K562 (cell line): Measurements from ENCODE around the gene IL37. TPM values are rescaled to one million over a fixed set of nuclear protein-coding genes. Genes with fewer than 3 reads are reported as not detected.
A peak's percentile ranks its signal among the peaks of the same experiment; 100 is the strongest.

Source experiments
- BCL6 ChIP-seq: fragments of 250-450 bp; sonication (Bioruptor Pico); IDR thresholded peaks from 2 replicates; pipeline ENCODE4 v1.4.0; 2020
- CTBP1 ChIP-seq: fragments of 450-650 bp; IDR thresholded peaks from 2 replicates; pipeline ENCODE4 v1.6.1; 2016; ENCODE audit warnings: borderline replicate concordance
- FOXP1 ChIP-seq: sonication (generic); formaldehyde crosslinking; IDR thresholded peaks from 2 replicates; pipeline ENCODE4 v1.8.0; 2022; ENCODE audit warnings: mild to moderate bottlenecking, missing genetic modification reagents
- MED1 ChIP-seq: sonication (generic); formaldehyde crosslinking; IDR thresholded peaks from 2 replicates; pipeline ENCODE4 v1.8.1; 2023; ENCODE audit warnings: missing genetic modification reagents, borderline replicate concordance
- MXI1 ChIP-seq: IDR thresholded peaks from 2 replicates; pipeline ENCODE4 v1.6.1; 2011; ENCODE audit warnings: low read depth, mild to moderate bottlenecking, improper control_type of control experiment, low read length
- NCOR1 ChIP-seq: fragments of 450-650 bp; IDR thresholded peaks from 2 replicates; pipeline ENCODE4 v1.6.1; 2016; ENCODE audit warnings: mild to moderate bottlenecking, moderate library complexity
- PCBP2 ChIP-seq: fragments of 200-400 bp; formaldehyde crosslinking; IDR thresholded peaks from 2 replicates; pipeline ENCODE4 v1.6.1; 2018; ENCODE audit warnings: low read length, low read depth, mild to moderate bottlenecking, moderate library complexity; ENCODE audit not compliant: poor library complexity, severe bottlenecking
- PHB ChIP-seq: fragments of 250-450 bp; sonication (Bioruptor Pico); IDR thresholded peaks from 2 replicates; pipeline ENCODE4 v1.5.0; 2021
- PURB ChIP-seq: sonication (generic); formaldehyde crosslinking; IDR thresholded peaks from 2 replicates; pipeline ENCODE4 v1.9.0; 2021; ENCODE audit warnings: low read depth, mild to moderate bottlenecking, missing genetic modification reagents
- SMARCA4 ChIP-seq: fragments of 450-650 bp; IDR thresholded peaks from 2 replicates; pipeline ENCODE4 v1.6.1; 2016
- TAF9B ChIP-seq: fragments of 450-650 bp; IDR thresholded peaks from 2 replicates; pipeline ENCODE4 v1.6.1; 2018; ENCODE audit warnings: mild to moderate bottlenecking; ENCODE audit not compliant: partially characterized antibody
- TSC22D4 ChIP-seq: fragments of 450-650 bp; IDR thresholded peaks from 2 replicates; pipeline ENCODE4 v1.6.1; 2016; ENCODE audit warnings: missing genetic modification characterization, missing biosample characterization, control low read depth
- YBX1 ChIP-seq: fragments of 450-650 bp; IDR thresholded peaks from 2 replicates; pipeline ENCODE4 v1.7.1; 2016; ENCODE audit warnings: mild to moderate bottlenecking
- ZEB2 ChIP-seq: fragments of 450-650 bp; IDR thresholded peaks from 2 replicates; pipeline ENCODE4 v1.6.1; 2016
- ZNF408 ChIP-seq: fragments of 250-450 bp; sonication (Bioruptor Pico); IDR thresholded peaks from 2 replicates; pipeline ENCODE4 v1.4.0; 2020; ENCODE audit warnings: low read depth, mild to moderate bottlenecking, moderate library complexity
- ZNF444 ChIP-seq: fragments of 250-450 bp; sonication (Bioruptor Pico); IDR thresholded peaks from 2 replicates; pipeline ENCODE4 v1.4.0; 2020; ENCODE audit warnings: mild to moderate bottlenecking, moderate library complexity
- ZNF75A ChIP-seq: fragments of 450-650 bp; formaldehyde crosslinking; IDR thresholded peaks from 2 replicates; pipeline ENCODE4 v1.4.0; 2020; ENCODE audit warnings: mild to moderate bottlenecking
- ZNF780A ChIP-seq: fragments of 250-450 bp; sonication (Bioruptor Pico); IDR thresholded peaks from 2 replicates; pipeline ENCODE4 v1.5.0; 2021; ENCODE audit warnings: mild to moderate bottlenecking
- polyA plus RNA-seq, 8 experiments: library from polyadenylated mRNA; depleted of rRNA in 4 of 8; stranded (reverse) in 5 of 8; unstranded in 3 of 8; fragments of >200 nt; fragmentation: Nextera tagmentation in 2 of 8; fragmentation: Illumina TruSeq in 1 of 8; extraction: Ambion mirVana in 2 of 8; extraction: Trizol in 1 of 8; gene quantifications; 2 replicates each; pipeline versions ENCODE4 v1.2.1 to v1.2.3, GENCODE V29; 2011 to 2014; ENCODE audit warnings: inconsistent platforms in 1 of 8, missing spikeins in 1 of 8
- total RNA-seq, 7 experiments: library from RNA; depleted of rRNA in 6 of 7; stranded (reverse); fragments of >200 nt in 6 of 7; fragmentation: Illumina TruSeq in 2 of 7; extraction: Trizol in 2 of 7; gene quantifications; 2 replicates each; pipeline versions ENCODE4 v1.2.1 to v1.2.3, GENCODE V29; 2011 to 2021; ENCODE audit warnings: low replicate concordance in 1 of 7
- TF ChIP-seq, protein P1 (sequence below), 2 experiments: fragments of 450-650 bp; conservative IDR thresholded peaks; 2 replicates each; pipeline ENCODE4 v1.6.1; 2017; ENCODE audit warnings: mild to moderate bottlenecking in 2 of 2, moderate library complexity in 2 of 2
- TF ChIP-seq, protein P2 (sequence below): sonication (generic); formaldehyde crosslinking; IDR thresholded peaks from 2 replicates; pipeline ENCODE4 v1.8.0; 2022; ENCODE audit warnings: mild to moderate bottlenecking, low read depth, missing genetic modification reagents
- TF ChIP-seq, protein P3 (sequence below): fragments of 450-650 bp; formaldehyde crosslinking; IDR thresholded peaks from 2 replicates; pipeline ENCODE4 v1.4.0; 2022; ENCODE audit warnings: mild to moderate bottlenecking, moderate library complexity
- TF ChIP-seq, protein P4 (sequence below): fragments of 450-650 bp; IDR thresholded peaks from 2 replicates; pipeline ENCODE4 v1.6.1; 2016
- TF ChIP-seq, protein P5 (sequence below): fragments of 250-450 bp; sonication (Bioruptor Pico); IDR thresholded peaks from 2 replicates; pipeline ENCODE4 v1.8.0; 2021; ENCODE audit warnings: mild to moderate bottlenecking, moderate library complexity
- TF ChIP-seq, protein P6 (sequence below): fragments of 250-450 bp; sonication (Bioruptor Pico); IDR thresholded peaks from 2 replicates; pipeline ENCODE4 v1.8.0; 2021; ENCODE audit warnings: moderate library complexity, mild to moderate bottlenecking, inconsistent platforms

Gene IL37
- total and polyA plus RNA-seq, 9 of the 15 experiments (the other 6 are each of a cell fraction or from before 2014, with no cell fraction given) = not detected

DNA sequence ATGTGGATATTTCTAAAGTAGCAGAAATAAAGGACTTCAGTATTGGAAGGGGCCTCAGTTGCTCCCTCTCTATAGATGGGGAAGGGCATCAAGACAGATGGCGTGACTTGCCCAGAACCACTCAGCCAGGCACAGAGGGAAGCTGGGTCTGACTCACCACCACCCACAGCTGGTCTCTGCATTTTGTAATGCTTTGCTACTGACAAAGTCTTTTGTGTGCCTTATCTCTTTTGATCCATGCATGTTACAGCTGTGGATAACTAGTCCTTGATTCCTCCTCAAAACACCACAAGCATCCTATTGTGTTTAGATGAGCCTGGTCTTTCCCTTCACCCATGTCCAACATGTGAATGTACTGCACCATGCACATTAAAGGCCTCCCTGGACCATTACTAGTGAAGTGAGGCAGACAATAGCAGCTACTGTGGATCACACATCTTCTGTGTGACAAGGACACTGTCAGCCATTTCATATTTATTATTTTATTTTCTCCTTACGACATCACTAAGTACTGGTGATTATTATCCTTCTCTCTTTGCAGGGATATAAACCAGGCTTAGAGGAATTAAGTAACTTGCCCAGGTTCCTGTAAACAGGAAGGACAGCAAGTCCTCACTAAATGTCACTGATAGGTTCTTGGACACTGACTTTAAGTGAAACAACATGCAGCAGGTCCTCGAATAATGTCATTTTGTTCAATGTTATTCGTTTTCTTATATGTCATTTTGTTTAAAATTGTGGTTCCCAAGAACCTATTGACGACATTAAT, 29.6 kb upstream of the IL37 start (continued):
- TF ChIP-seq, protein P1, sequence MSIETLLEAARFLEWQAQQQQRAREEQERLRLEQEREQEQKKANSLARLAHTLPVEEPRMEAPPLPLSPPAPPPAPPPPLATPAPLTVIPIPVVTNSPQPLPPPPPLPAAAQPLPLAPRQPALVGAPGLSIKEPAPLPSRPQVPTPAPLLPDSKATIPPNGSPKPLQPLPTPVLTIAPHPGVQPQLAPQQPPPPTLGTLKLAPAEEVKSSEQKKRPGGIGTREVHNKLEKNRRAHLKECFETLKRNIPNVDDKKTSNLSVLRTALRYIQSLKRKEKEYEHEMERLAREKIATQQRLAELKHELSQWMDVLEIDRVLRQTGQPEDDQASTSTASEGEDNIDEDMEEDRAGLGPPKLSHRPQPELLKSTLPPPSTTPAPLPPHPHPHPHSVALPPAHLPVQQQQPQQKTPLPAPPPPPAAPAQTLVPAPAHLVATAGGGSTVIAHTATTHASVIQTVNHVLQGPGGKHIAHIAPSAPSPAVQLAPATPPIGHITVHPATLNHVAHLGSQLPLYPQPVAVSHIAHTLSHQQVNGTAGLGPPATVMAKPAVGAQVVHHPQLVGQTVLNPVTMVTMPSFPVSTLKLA (conservative IDR thresholded peaks at IDR 0.05) = no peak
- TF ChIP-seq SMARCA4 = peak; percentile 67; the same call in 1 of the 2 replicates
- no peak for TF ChIP-seq YBX1
- TF ChIP-seq, protein P2, sequence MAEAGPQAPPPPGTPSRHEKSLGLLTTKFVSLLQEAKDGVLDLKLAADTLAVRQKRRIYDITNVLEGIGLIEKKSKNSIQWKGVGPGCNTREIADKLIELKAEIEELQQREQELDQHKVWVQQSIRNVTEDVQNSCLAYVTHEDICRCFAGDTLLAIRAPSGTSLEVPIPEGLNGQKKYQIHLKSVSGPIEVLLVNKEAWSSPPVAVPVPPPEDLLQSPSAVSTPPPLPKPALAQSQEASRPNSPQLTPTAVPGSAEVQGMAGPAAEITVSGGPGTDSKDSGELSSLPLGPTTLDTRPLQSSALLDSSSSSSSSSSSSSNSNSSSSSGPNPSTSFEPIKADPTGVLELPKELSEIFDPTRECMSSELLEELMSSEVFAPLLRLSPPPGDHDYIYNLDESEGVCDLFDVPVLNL (CRISPR knock-in tag) = no peak
- TF ChIP-seq, protein P3, sequence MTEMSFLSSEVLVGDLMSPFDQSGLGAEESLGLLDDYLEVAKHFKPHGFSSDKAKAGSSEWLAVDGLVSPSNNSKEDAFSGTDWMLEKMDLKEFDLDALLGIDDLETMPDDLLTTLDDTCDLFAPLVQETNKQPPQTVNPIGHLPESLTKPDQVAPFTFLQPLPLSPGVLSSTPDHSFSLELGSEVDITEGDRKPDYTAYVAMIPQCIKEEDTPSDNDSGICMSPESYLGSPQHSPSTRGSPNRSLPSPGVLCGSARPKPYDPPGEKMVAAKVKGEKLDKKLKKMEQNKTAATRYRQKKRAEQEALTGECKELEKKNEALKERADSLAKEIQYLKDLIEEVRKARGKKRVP (CRISPR knock-in tag) = no peak
- TF ChIP-seq PCBP2 = no peak
- TF ChIP-seq ZNF444 (CRISPR knock-in tag) = no peak
- no peak for TF ChIP-seq ZNF408
- TF ChIP-seq FOXP1 (CRISPR knock-in tag) = no peak
- TF ChIP-seq PHB = no peak
- no peak for TF ChIP-seq MXI1
- TF ChIP-seq NCOR1 = peak; percentile 39; the same call in 1 of the 2 replicates
- TF ChIP-seq PURB (CRISPR knock-in tag) = no peak
- TF ChIP-seq BCL6 (CRISPR knock-in tag) = no peak
- TF ChIP-seq ZEB2 = no peak
- TF ChIP-seq, protein P4, sequence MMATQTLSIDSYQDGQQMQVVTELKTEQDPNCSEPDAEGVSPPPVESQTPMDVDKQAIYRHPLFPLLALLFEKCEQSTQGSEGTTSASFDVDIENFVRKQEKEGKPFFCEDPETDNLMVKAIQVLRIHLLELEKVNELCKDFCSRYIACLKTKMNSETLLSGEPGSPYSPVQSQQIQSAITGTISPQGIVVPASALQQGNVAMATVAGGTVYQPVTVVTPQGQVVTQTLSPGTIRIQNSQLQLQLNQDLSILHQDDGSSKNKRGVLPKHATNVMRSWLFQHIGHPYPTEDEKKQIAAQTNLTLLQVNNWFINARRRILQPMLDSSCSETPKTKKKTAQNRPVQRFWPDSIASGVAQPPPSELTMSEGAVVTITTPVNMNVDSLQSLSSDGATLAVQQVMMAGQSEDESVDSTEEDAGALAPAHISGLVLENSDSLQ = no peak
- no peak for TF ChIP-seq ZNF780A
- peak; percentile 58; the same call in 1 of the 2 replicates for TF ChIP-seq CTBP1
- peak; percentile 53 for TF ChIP-seq TAF9B
- no peak for TF ChIP-seq ZNF75A (CRISPR knock-in tag)
- no peak for TF ChIP-seq TSC22D4
- TF ChIP-seq, protein P5, sequence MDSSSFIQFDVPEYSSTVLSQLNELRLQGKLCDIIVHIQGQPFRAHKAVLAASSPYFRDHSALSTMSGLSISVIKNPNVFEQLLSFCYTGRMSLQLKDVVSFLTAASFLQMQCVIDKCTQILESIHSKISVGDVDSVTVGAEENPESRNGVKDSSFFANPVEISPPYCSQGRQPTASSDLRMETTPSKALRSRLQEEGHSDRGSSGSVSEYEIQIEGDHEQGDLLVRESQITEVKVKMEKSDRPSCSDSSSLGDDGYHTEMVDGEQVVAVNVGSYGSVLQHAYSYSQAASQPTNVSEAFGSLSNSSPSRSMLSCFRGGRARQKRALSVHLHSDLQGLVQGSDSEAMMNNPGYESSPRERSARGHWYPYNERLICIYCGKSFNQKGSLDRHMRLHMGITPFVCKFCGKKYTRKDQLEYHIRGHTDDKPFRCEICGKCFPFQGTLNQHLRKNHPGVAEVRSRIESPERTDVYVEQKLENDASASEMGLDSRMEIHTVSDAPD = no peak
- TF ChIP-seq, protein P6, sequence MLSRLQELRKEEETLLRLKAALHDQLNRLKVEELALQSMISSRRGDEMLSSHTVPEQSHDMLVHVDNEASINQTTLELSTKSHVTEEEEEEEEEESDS (CRISPR knock-in tag) = no peak
- TF ChIP-seq MED1 (CRISPR knock-in tag) = no peak
